A549 (cell line): ENCODE data around the gene SLC28A3. TPM values are rescaled to one million over a fixed set of nuclear protein-coding genes. Genes with fewer than 3 reads are reported as not detected.

ENCODE experiments used
- ATAC-seq, 2 experiments: fragments of 200-7000 bp in 1 of 2; fragments of >200 bp in 1 of 2; cut with Nextera tagmentation in 1 of 2; cut with Tn5 transposase in 1 of 2; 3 replicates each; pipeline versions ENCODE4 v1.8.0 to v1.9.1; 2018 to 2020; ENCODE audit warnings: mild to moderate bottlenecking in 1 of 2, moderate library complexity in 1 of 2
- CTCF ChIA-PET: fragments of 300-600 bp; sonication (Branson Sonifier 250); formaldehyde crosslinking; extraction: SDS; loops from one replicate; lab custom pipeline; 2021; ENCODE audit warnings: antibody characterized with exemption, inconsistent platforms; lab: Yijun Ruan, JAX
- POLR2A ChIA-PET: fragments of 350-600 bp; formaldehyde crosslinking; extraction: SDS; loops from one replicate; lab custom pipeline; 2021; ENCODE audit warnings: antibody characterized with exemption, inconsistent platforms; lab: Yijun Ruan, JAX
- DNase-seq, 2 experiments: peaks; one replicate each; pipeline versions ENCODE4 v3.0.0 to v3.0.0-alpha.2; 2011 to 2016; ENCODE audit warnings: low read depth in 1 of 2, low spot score in 1 of 2
- FAIRE-seq: peaks from 2 replicates; lab custom pipeline; 2011; peaks lifted over from hg19 to GRCh38; lab: Jason Lieb, UNC
- H3K27ac ChIP-seq, 2 experiments: fragments of >200 bp; sonication (Bioruptor Twin); formaldehyde crosslinking; 3 replicates each; pipeline ENCODE4 v1.5.1; 2016 to 2017
- H3K4me1 ChIP-seq: fragments of >200 bp; sonication (Bioruptor Twin); formaldehyde crosslinking; 3 replicates; pipeline ENCODE4 v1.6.1; 2016
- H3K4me2 ChIP-seq: fragments of >200 bp; sonication (Bioruptor Twin); formaldehyde crosslinking; 3 replicates; pipeline ENCODE4 v1.6.1; 2016
- H3K4me3 ChIP-seq: fragments of >200 bp; sonication (Bioruptor Twin); formaldehyde crosslinking; 3 replicates; pipeline ENCODE4 v1.5.1; 2016
- H3K9me3 ChIP-seq: fragments of >200 bp; sonication (Bioruptor Twin); formaldehyde crosslinking; 3 replicates; pipeline ENCODE4 v1.6.1; 2016
- ATOH8 ChIP-seq: fragments of 250-450 bp; sonication (Bioruptor Pico); IDR thresholded peaks from 2 replicates; pipeline ENCODE4 v1.5.0; 2020; ENCODE audit warnings: low read depth, mild to moderate bottlenecking, moderate library complexity
- CBX2 ChIP-seq: fragments of 200-600 bp; sonication (generic); IDR thresholded peaks from 2 replicates; pipeline ENCODE4 v1.6.1; 2016; ENCODE audit warnings: low read depth, mild to moderate bottlenecking, borderline replicate concordance
- CEBPB ChIP-seq, 2 experiments: fragments of >200 bp in 1 of 2; sonication (Bioruptor Twin) in 1 of 2; formaldehyde crosslinking in 1 of 2; IDR thresholded peaks; 2 replicates each; pipeline ENCODE4 v1.6.1; 2012 to 2016
- CHD4 ChIP-seq: fragments of 200-600 bp; sonication (generic); IDR thresholded peaks from 2 replicates; pipeline ENCODE4 v1.6.1; 2016; ENCODE audit warnings: antibody characterized with exemption, mild to moderate bottlenecking, borderline replicate concordance
- EHMT2 ChIP-seq: fragments of 200-600 bp; sonication (generic); IDR thresholded peaks from 2 replicates; pipeline ENCODE4 v1.6.1; 2016; ENCODE audit warnings: antibody characterized with exemption, low read depth, mild to moderate bottlenecking, moderate library complexity
- ESRRA ChIP-seq: fragments of 150-350 bp; IDR thresholded peaks from 2 replicates; pipeline ENCODE4 v1.6.1; 2014; ENCODE audit warnings: mild to moderate bottlenecking, low read length, borderline replicate concordance
- FOSB ChIP-seq: fragments of 250-450 bp; sonication (Bioruptor Pico); IDR thresholded peaks from 2 replicates; pipeline ENCODE4 v1.5.0; 2020; ENCODE audit warnings: mild to moderate bottlenecking, moderate library complexity
- FOSL2 ChIP-seq, 2 experiments: fragments of 450-650 bp in 1 of 2; fragments of >200 bp in 1 of 2; sonication (Bioruptor Twin) in 1 of 2; formaldehyde crosslinking; IDR thresholded peaks; 2 replicates each; pipeline versions ENCODE4 v1.5.0 to v1.6.1; 2016 to 2020; ENCODE audit warnings: mild to moderate bottlenecking in 1 of 2, moderate library complexity in 1 of 2
- HOXA7 ChIP-seq: fragments of 250-450 bp; sonication (Bioruptor Pico); IDR thresholded peaks from 2 replicates; pipeline ENCODE4 v1.5.0; 2020; ENCODE audit warnings: mild to moderate bottlenecking, moderate library complexity
- HOXB13 ChIP-seq: fragments of 250-450 bp; sonication (Bioruptor Pico); IDR thresholded peaks from 2 replicates; pipeline ENCODE4 v1.5.0; 2020; ENCODE audit warnings: low read depth, mild to moderate bottlenecking, moderate library complexity
- HOXB5 ChIP-seq: fragments of 250-450 bp; sonication (Bioruptor Pico); IDR thresholded peaks from 2 replicates; pipeline ENCODE4 v1.5.0; 2020; ENCODE audit warnings: mild to moderate bottlenecking, moderate library complexity
- JUN ChIP-seq, 2 experiments: fragments of >200 bp; sonication (Bioruptor Twin); formaldehyde crosslinking; IDR thresholded peaks; 2 replicates in 1 of 2; 3 replicates in 1 of 2; pipeline ENCODE4 v1.6.1; 2016 to 2017
- JUNB ChIP-seq: fragments of >200 bp; sonication (Bioruptor Twin); formaldehyde crosslinking; IDR thresholded peaks from 2 replicates; pipeline ENCODE4 v1.6.1; 2016
- MAFK ChIP-seq: fragments of 450-650 bp; IDR thresholded peaks from 2 replicates; pipeline ENCODE4 v1.6.1; 2014; ENCODE audit not compliant: partially characterized antibody
- PBX3 ChIP-seq: IDR thresholded peaks from 2 replicates; pipeline ENCODE4 v1.6.1; 2012
- PHF8 ChIP-seq: fragments of 200-600 bp; sonication (generic); IDR thresholded peaks from 2 replicates; pipeline ENCODE4 v1.6.1; 2016; ENCODE audit warnings: low read depth, mild to moderate bottlenecking, antibody characterized with exemption, moderate library complexity, borderline replicate concordance
- RARB ChIP-seq: fragments of 250-450 bp; sonication (Bioruptor Pico); IDR thresholded peaks from 2 replicates; pipeline ENCODE4 v1.8.0; 2021; ENCODE audit warnings: mild to moderate bottlenecking, moderate library complexity
- RCOR1 ChIP-seq: fragments of 150-350 bp; IDR thresholded peaks from 2 replicates; pipeline ENCODE4 v1.6.1; 2014; ENCODE audit warnings: antibody characterized with exemption, low read length, low read depth
- REST ChIP-seq: fragments of 200-600 bp; sonication (generic); IDR thresholded peaks from 2 replicates; pipeline ENCODE4 v1.6.1; 2016; ENCODE audit warnings: antibody characterized with exemption, mild to moderate bottlenecking, moderate library complexity
- RFX5 ChIP-seq: fragments of 450-650 bp; IDR thresholded peaks from 2 replicates; pipeline ENCODE4 v1.7.1; 2014; ENCODE audit warnings: antibody characterized with exemption, mild to moderate bottlenecking, moderate library complexity
- TP53 ChIP-seq: fragments of 250-450 bp; sonication (Bioruptor Pico); IDR thresholded peaks from 2 replicates; pipeline ENCODE4 v1.5.0; 2021; ENCODE audit warnings: mild to moderate bottlenecking, moderate library complexity
- USF2 ChIP-seq: fragments of 450-650 bp; IDR thresholded peaks from 2 replicates; pipeline ENCODE4 v1.6.1; 2014; ENCODE audit warnings: antibody characterized with exemption
- ZC3H11A ChIP-seq: fragments of 450-650 bp; IDR thresholded peaks from 2 replicates; pipeline ENCODE4 v1.6.1; 2014; ENCODE audit warnings: antibody characterized with exemption, mild to moderate bottlenecking
- ZNF302 ChIP-seq: fragments of 250-450 bp; sonication (Bioruptor Pico); IDR thresholded peaks from 2 replicates; pipeline ENCODE4 v1.9.0; 2021; ENCODE audit warnings: inconsistent platforms, mild to moderate bottlenecking, moderate library complexity
- ZSCAN20 ChIP-seq: fragments of 250-450 bp; sonication (Bioruptor Pico); IDR thresholded peaks from 2 replicates; pipeline ENCODE4 v1.8.0; 2022; ENCODE audit warnings: mild to moderate bottlenecking, moderate library complexity
- WGBS: methylation state at CpG from one replicate; pipeline ENCODE4 v1.1.6; 2017; ENCODE audit errors: missing lambda C conversion rate; 5-methylcytosine and 5-hydroxymethylcytosine counted together
- polyA plus RNA-seq, 4 experiments: library from polyadenylated mRNA; depleted of rRNA in 3 of 4; stranded (reverse); fragments of >200 nt; fragmentation: RNase III in 1 of 4; extraction: RNeasy Plus Mini Kit Qiagen cat#74134 plus additional on column Dnase treatment in 1 of 4; gene quantifications; 2 replicates in 3 of 4; 3 replicates in 1 of 4; pipeline ENCODE4 v1.2.3, GENCODE V29; 2011 to 2017
- TF ChIP-seq, protein P1 (sequence below): fragments of >200 bp; sonication (Bioruptor Twin); formaldehyde crosslinking; IDR thresholded peaks from 3 replicates; pipeline ENCODE4 v1.5.1; 2016
- TF ChIP-seq, protein P2 (sequence below): IDR thresholded peaks from 2 replicates; pipeline ENCODE4 v1.6.1; 2012
- TF ChIP-seq, protein P3 (sequence below): fragments of >200 bp; sonication (Bioruptor Twin); formaldehyde crosslinking; IDR thresholded peaks from 3 replicates; pipeline ENCODE4 v1.6.1; 2016

Gene SLC28A3
- polyA plus RNA-seq, 2 of the 4 experiments (the other 2 are of a cell fraction): not detected

GRCh38 chr9:84228130-84228720, 112.3 kb downstream of the SLC28A3 start:
- TF ChIP-seq CHD4: no peak
- TF ChIP-seq CBX2: no peak
- TF ChIP-seq RARB (CRISPR knock-in tag): no peak
- TF ChIP-seq EHMT2: no peak
- TF ChIP-seq ZNF302 (CRISPR knock-in tag): no peak
- no peak for TF ChIP-seq MAFK
- TF ChIP-seq FOSL2 (IDR thresholded peaks at IDR 0.05): no peak
- no peak for TF ChIP-seq FOSL2 (CRISPR knock-in tag; IDR thresholded peaks at IDR 0.05)
- TF ChIP-seq RCOR1: no peak
- TF ChIP-seq ATOH8 (CRISPR knock-in tag): no peak
- TF ChIP-seq ESRRA: no peak
- TF ChIP-seq JUNB: no peak
- TF ChIP-seq HOXB5 (CRISPR knock-in tag): no peak
- TF ChIP-seq, protein P1, sequence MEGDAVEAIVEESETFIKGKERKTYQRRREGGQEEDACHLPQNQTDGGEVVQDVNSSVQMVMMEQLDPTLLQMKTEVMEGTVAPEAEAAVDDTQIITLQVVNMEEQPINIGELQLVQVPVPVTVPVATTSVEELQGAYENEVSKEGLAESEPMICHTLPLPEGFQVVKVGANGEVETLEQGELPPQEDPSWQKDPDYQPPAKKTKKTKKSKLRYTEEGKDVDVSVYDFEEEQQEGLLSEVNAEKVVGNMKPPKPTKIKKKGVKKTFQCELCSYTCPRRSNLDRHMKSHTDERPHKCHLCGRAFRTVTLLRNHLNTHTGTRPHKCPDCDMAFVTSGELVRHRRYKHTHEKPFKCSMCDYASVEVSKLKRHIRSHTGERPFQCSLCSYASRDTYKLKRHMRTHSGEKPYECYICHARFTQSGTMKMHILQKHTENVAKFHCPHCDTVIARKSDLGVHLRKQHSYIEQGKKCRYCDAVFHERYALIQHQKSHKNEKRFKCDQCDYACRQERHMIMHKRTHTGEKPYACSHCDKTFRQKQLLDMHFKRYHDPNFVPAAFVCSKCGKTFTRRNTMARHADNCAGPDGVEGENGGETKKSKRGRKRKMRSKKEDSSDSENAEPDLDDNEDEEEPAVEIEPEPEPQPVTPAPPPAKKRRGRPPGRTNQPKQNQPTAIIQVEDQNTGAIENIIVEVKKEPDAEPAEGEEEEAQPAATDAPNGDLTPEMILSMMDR: no peak
- no peak for TF ChIP-seq ZSCAN20 (CRISPR knock-in tag)
- no peak for TF ChIP-seq USF2
- no peak for TF ChIP-seq HOXB13 (CRISPR knock-in tag)
- TF ChIP-seq, protein P2, sequence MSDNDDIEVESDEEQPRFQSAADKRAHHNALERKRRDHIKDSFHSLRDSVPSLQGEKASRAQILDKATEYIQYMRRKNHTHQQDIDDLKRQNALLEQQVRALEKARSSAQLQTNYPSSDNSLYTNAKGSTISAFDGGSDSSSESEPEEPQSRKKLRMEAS: no peak
- TF ChIP-seq, all 56 proteins: peak for 0
- Histone ChIP-seq H3K4me1 (no peaks in the 10 kb centered on the region), H3K27ac (no peak overlapping the region), H3K4me3 (no peak overlapping the region), H3K9me3 (no peaks in the 10 kb centered on the region), H3K4me2 (no peak overlapping the region)
- CTCF ChIA-PET: interaction anchor here (1.0 to 3.8 kb wide), 2 partner anchors 33 to 1280 kb away, joined by 3 to 16 read pairs; no protein-coding TSS in a partner anchor
- DNase-seq (no peak), ATAC-seq (no peak), FAIRE-seq (no peak)
- POLR2A ChIA-PET: no interaction called here
- WGBS: 68% methylated on average over 5 of the region's 5 CpGs

DNA sequence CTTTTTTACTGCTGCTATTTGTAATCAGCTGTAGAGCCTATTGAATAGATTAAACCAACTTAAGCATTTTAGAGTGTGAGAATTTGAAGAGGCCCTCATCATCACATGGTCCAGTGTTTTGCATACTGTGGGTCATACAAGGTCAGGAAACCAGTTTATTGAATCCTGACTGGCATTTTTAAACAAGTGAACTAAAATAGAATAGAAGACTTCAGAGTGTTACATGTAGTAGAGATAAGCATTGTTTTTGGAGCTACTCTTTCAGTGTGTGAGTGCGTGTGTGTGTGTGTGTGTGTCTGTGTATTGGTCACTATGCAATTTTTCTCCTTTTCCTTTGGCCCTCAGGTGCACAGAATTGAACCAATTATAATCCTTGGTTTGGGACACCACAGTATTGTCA, 114.4 kb downstream of the SLC28A3 start:
- POLR2A ChIA-PET: no interaction called here
- H3K4me2 ChIP-seq: no peak overlapping the region
- CTCF ChIA-PET: no interaction called here
- no peak overlapping the region for H3K27ac ChIP-seq
- H3K4me1 ChIP-seq: no peaks in the 10 kb centered on the region
- ATAC-seq (no peak), DNase-seq (no peak), FAIRE-seq (no peak)
- no peaks in the 10 kb centered on the region for H3K9me3 ChIP-seq
- H3K4me3 ChIP-seq: no peak overlapping the region
- WGBS: 86% methylated on average over 1 of the region's 1 CpG
- TF ChIP-seq CEBPB (IDR thresholded peaks at IDR 0.05) (no peak), FOSB (no peak), HOXA7 (CRISPR knock-in tag) (no peak), JUN (IDR thresholded peaks at IDR 0.05) (no peak), TP53 (CRISPR knock-in tag) (no peak), PHF8 (no peak), RFX5 (no peak), PBX3 (no peak), REST (no peak), RARB (CRISPR knock-in tag) (no peak), ZC3H11A (no peak), ESRRA (no peak)
- TF ChIP-seq, protein P3, sequence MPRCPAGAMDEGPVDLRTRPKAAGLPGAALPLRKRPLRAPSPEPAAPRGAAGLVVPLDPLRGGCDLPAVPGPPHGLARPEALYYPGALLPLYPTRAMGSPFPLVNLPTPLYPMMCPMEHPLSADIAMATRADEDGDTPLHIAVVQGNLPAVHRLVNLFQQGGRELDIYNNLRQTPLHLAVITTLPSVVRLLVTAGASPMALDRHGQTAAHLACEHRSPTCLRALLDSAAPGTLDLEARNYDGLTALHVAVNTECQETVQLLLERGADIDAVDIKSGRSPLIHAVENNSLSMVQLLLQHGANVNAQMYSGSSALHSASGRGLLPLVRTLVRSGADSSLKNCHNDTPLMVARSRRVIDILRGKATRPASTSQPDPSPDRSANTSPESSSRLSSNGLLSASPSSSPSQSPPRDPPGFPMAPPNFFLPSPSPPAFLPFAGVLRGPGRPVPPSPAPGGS: no peak
- TF ChIP-seq, protein P2: no peak
